ENCODE measurements around the gene OR4F6. TPM values are rescaled to one million over a fixed set of nuclear protein-coding genes. Genes with fewer than 3 reads are reported as not detected.
A peak's percentile ranks its signal among the peaks of the same experiment; 100 is the strongest.

The OR4F6 gene
- total and polyA plus RNA-seq, 2 donors (not counting 1 experiment from before 2014, with no cell fraction given), result not detected

- Histone ChIP-seq H4K20me1 (ENCODE audit: control insufficient read depth, extremely low read depth, insufficient read depth, low read length) (no peaks in the 10 kb centered on the region), H3K9ac (ENCODE audit: insufficient read depth, low read length) (no peak overlapping the region), H3K4me1 (ENCODE audit: control insufficient read depth, extremely low read depth, insufficient read depth, low read length) (peaks cover 3% of the 10 kb centered on the region), H3K9me3 (ENCODE audit: control insufficient read depth, insufficient read depth, low read depth, low read length) (no peaks in the 10 kb centered on the region), H3K4me3 (replicated peaks in 1 of 4; ENCODE audit: control extremely low read depth in 1 of 4, insufficient read depth in 1 of 4, low read depth in 3 of 4, low read length in 4 of 4) (no peak overlapping the region), H2AFZ (ENCODE audit: low read length) (no peak overlapping the region), H3K79me2 (ENCODE audit: control insufficient read depth, insufficient read depth, low read length) (no peaks in the 10 kb centered on the region), H3K4me2 (ENCODE audit: extremely low read depth, insufficient read depth, low read length) (peak overlapping the region; percentile 32), H3K36me3 (ENCODE audit: control insufficient read depth, insufficient read depth, low read length) (no peaks in the 10 kb centered on the region), H3K27ac (ENCODE audit: insufficient read depth, low read length) (peak overlapping the region; percentile 69), H3K27me3 (ENCODE audit: control insufficient read depth, insufficient read depth, low read length) (no peaks in the 10 kb centered on the region)
- TF ChIP-seq CTCF (conservative IDR thresholded peaks at IDR 0.05 in 1 of 2, IDR thresholded peaks at IDR 0.05 in 1 of 2; ENCODE audit: low read depth in 1 of 2, low read length in 2 of 2), result no peak
- no peak for TF ChIP-seq EZH2 (IDR thresholded peaks at IDR 0.05; ENCODE audit: low read length, missing control alignments)
- DNase-seq (ENCODE audit: low read depth in 2 of 2), result peak; percentile 49 to 73
Measured at GRCh38 chr15:101808201-101808600, 4.9 kb downstream of the OR4F6 start.

GRCh38 chr15:101810456-101810855 is 7.1 kb downstream of the OR4F6 start:
- Histone ChIP-seq H3K36me3 (ENCODE audit: control insufficient read depth, insufficient read depth, low read length) (no peaks in the 10 kb centered on the region), H2AFZ (ENCODE audit: low read length) (no peak overlapping the region), H3K4me1 (ENCODE audit: control insufficient read depth, extremely low read depth, insufficient read depth, low read length) (peaks cover 3% of the 10 kb centered on the region), H3K27ac (ENCODE audit: insufficient read depth, low read length) (no peak overlapping the region), H3K9ac (ENCODE audit: insufficient read depth, low read length) (no peak overlapping the region), H3K4me3 (replicated peaks in 1 of 4; ENCODE audit: control extremely low read depth in 1 of 4, insufficient read depth in 1 of 4, low read depth in 3 of 4, low read length in 4 of 4) (no peak overlapping the region), H4K20me1 (ENCODE audit: control insufficient read depth, extremely low read depth, insufficient read depth, low read length) (no peaks in the 10 kb centered on the region), H3K4me2 (ENCODE audit: extremely low read depth, insufficient read depth, low read length) (no peak overlapping the region), H3K9me3 (ENCODE audit: control insufficient read depth, insufficient read depth, low read depth, low read length) (no peaks in the 10 kb centered on the region), H3K27me3 (ENCODE audit: control insufficient read depth, insufficient read depth, low read length) (no peaks in the 10 kb centered on the region), H3K79me2 (ENCODE audit: control insufficient read depth, insufficient read depth, low read length) (no peaks in the 10 kb centered on the region)
- no peak for DNase-seq (ENCODE audit: low read depth in 2 of 2)
- TF ChIP-seq CTCF (conservative IDR thresholded peaks at IDR 0.05 in 1 of 2, IDR thresholded peaks at IDR 0.05 in 1 of 2; ENCODE audit: low read depth in 1 of 2, low read length in 2 of 2) (no peak), EZH2 (IDR thresholded peaks at IDR 0.05; ENCODE audit: low read length, missing control alignments) (no peak)

GRCh38 chr15:101810876-101811275 is 7.6 kb downstream of the OR4F6 start:
- H4K20me1 ChIP-seq (ENCODE audit: control insufficient read depth, extremely low read depth, insufficient read depth, low read length), result no peaks in the 10 kb centered on the region

More at GRCh38 chr15:101810876-101811275, 7.6 kb downstream of the OR4F6 start:
- no peak overlapping the region for H3K27ac ChIP-seq (ENCODE audit: insufficient read depth, low read length)
- H3K9me3 ChIP-seq (ENCODE audit: control insufficient read depth, insufficient read depth, low read depth, low read length), result no peaks in the 10 kb centered on the region
- H3K9ac ChIP-seq (ENCODE audit: insufficient read depth, low read length), result no peak overlapping the region
- peak in 1 of 2 donors; percentile 13 for DNase-seq (ENCODE audit: low read depth in 2 of 2)
- H3K27me3 ChIP-seq (ENCODE audit: control insufficient read depth, insufficient read depth, low read length), result no peaks in the 10 kb centered on the region
- no peaks in the 10 kb centered on the region for H3K79me2 ChIP-seq (ENCODE audit: control insufficient read depth, insufficient read depth, low read length)
- H3K4me3 ChIP-seq (replicated peaks in 1 of 4; ENCODE audit: control extremely low read depth in 1 of 4, insufficient read depth in 1 of 4, low read depth in 3 of 4, low read length in 4 of 4), result no peak overlapping the region
- no peaks in the 10 kb centered on the region for H3K36me3 ChIP-seq (ENCODE audit: control insufficient read depth, insufficient read depth, low read length)
- H3K4me1 ChIP-seq (ENCODE audit: control insufficient read depth, extremely low read depth, insufficient read depth, low read length), result peaks cover 3% of the 10 kb centered on the region
- TF ChIP-seq CTCF (conservative IDR thresholded peaks at IDR 0.05 in 1 of 2, IDR thresholded peaks at IDR 0.05 in 1 of 2; ENCODE audit: low read depth in 1 of 2, low read length in 2 of 2) (no peak), EZH2 (IDR thresholded peaks at IDR 0.05; ENCODE audit: low read length, missing control alignments) (no peak)
- no peak overlapping the region for H3K4me2 ChIP-seq (ENCODE audit: extremely low read depth, insufficient read depth, low read length)
- no peak overlapping the region for H2AFZ ChIP-seq (ENCODE audit: low read length)
